Activated B cell treated with CpG ODN at 0.5 μM for 24 hours (primary cell): ENCODE data around the gene PRM1. TPM values are rescaled to one million over a fixed set of nuclear protein-coding genes. Genes with fewer than 3 reads are reported as not detected.
A peak's percentile ranks its signal among the peaks of the same experiment; 100 is the strongest.

Experiments used
- ATAC-seq: fragments of 200-7000 bp; cut with Tn5 transposase; one replicate; pipeline ENCODE4 v1.10.0; 2021; ENCODE audit warnings: low read depth, mild to moderate bottlenecking, moderate library complexity
- CTCF ChIA-PET: fragments of 350-600 bp; sonication (Branson Sonifier 250); formaldehyde crosslinking; loops from one replicate; lab custom pipeline; 2021; ENCODE audit warnings: antibody characterized with exemption; lab: Charles Lee
- POLR2A ChIA-PET: fragments of 350-600 bp; sonication (Branson Sonifier 250); formaldehyde crosslinking; loops from one replicate; lab custom pipeline; 2021; ENCODE audit warnings: antibody characterized with exemption; lab: Charles Lee
- DNase-seq: peaks from one replicate; pipeline ENCODE4 v3.0.0; 2022
- H3K27ac Mint-ChIP-seq: one replicate; pipeline ENCODE4 v1.8.0; 2020; ENCODE audit warnings: mixed read lengths
- H3K27me3 Mint-ChIP-seq: one replicate; pipeline ENCODE4 v1.8.0; 2021; ENCODE audit warnings: mixed read lengths
- H3K36me3 Mint-ChIP-seq: one replicate; pipeline ENCODE4 v1.8.0; 2021; ENCODE audit warnings: low read depth, mixed read lengths
- H3K4me1 Mint-ChIP-seq: one replicate; pipeline ENCODE4 v1.8.0; 2021; ENCODE audit warnings: mixed read lengths
- H3K4me3 Mint-ChIP-seq: one replicate; pipeline ENCODE4 v1.8.0; 2020; ENCODE audit warnings: mild to moderate bottlenecking, mixed read lengths
- H3K9me3 Mint-ChIP-seq: one replicate; pipeline ENCODE4 v1.8.0; 2020; ENCODE audit warnings: mixed read lengths
- CTCF ChIP-seq: fragments of 200-600 bp; IDR thresholded peaks from one replicate; pipeline ENCODE4 v1.8.0; 2022; ENCODE audit warnings: antibody characterized with exemption, mild to moderate bottlenecking
- intact Hi-C: fragments of 100-400 bp; cut with micrococcal nuclease; formaldehyde crosslinking; loops from one replicate; pipeline ENCODE4 v1.15.1; 2024
- total RNA-seq: library from RNA; stranded (reverse); gene quantifications from 2 replicates; pipeline ENCODE4 v1.2.3, GENCODE V29; 2022

Gene PRM1
- total RNA-seq, 1 donor from 2014 or later, result not detected

DNA sequence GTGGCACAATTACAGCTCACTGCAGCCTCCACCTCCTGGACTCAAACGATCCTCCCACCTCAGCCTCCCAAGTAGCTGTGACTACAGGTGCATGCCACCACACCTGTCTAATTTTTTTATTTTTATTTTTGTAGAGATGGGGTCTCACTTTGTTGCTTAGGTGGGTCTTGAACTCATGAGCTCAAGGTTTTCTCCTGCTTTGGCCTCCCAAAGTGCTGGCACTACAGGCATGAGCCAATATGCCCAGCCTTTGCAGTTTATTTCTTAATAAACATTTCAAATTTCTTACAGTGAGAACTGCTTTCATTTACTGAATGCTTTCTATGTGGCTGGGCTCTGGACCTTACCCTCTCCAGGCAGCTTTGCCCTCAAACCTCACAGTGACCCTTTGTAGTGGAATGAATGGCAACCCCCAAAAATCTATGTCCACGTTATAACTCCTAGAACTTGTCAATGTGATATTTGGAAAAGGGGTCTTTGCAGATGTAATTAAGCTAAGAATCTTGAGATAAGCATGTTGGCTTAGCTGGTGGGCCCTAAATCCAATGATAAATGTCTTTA lies 10.4 kb downstream of the PRM1 start:
- no peaks in the 10 kb centered on the region for H3K4me1 Mint-ChIP-seq
- intact Hi-C loops, result no loop called here
- no peak overlapping the region for H3K27ac Mint-ChIP-seq
- no peak for TF ChIP-seq CTCF
- CTCF ChIA-PET, result no interaction called here
- no peak overlapping the region for H3K4me3 Mint-ChIP-seq
- H3K36me3 Mint-ChIP-seq, result no peaks in the 10 kb centered on the region
- no peaks in the 10 kb centered on the region for H3K9me3 Mint-ChIP-seq
- DNase-seq (no peak), ATAC-seq (no peak)
- POLR2A ChIA-PET, result interaction anchor here (1.1 to 1.3 kb wide), 2 partner anchors 15 to 19 kb away, joined by 3 to 5 read pairs; partner anchors contain the start of gene SOCS1
- no peaks in the 10 kb centered on the region for H3K27me3 Mint-ChIP-seq

DNA sequence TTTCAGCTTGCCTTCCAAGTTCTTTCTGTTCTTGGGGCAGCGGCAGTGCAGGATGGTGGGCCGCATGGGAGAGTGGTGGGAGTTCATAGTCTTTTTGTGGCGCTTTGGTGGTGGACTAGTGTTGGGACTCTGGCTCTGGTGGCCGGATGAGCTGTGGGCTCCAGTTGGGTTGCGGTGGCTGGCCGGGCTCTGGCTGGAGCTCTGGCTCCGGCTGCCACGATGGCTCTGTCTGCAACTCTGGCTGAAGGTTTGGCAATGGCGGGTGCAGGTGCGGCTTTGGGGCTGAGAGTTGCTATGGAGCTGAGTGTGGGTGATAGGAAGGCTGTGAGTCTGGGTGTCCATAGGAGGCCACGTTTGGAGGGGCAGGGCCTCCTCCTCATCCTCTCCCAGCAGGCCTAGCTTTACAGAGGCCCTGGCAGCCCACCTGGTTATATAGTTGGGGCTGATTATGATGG lies 12.2 kb downstream of the PRM1 start, which contains the start of gene TNP2:
TNP2 (minus strand) TSS at position 405 of the 455 bp plus-strand sequence; CDS start at position 342, 63 bp downstream.
- no peaks in the 10 kb centered on the region for H3K9me3 Mint-ChIP-seq
- POLR2A ChIA-PET, result no interaction called here

DNA sequence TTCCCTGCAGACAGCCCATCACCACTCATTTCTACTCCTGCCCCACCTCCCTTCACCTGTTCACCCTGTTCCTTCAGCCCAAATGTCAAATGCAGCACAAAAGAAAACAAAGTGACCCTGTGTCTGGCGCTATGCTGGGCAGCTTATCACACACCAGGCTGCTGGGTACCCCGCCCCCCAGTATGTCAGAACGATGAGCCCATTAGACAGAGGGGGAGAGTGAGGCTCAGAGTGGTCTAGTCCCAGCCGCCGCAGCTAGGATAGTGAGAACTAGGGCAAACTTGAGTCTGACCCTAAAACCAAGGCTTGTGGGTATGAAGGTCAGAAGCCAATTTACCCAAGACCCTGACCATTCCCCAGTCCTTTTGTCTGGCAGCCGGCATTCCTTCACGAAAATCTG lies 16.0 kb downstream of the PRM1 start:
- POLR2A ChIA-PET, result interaction anchor here (1.1 to 3.7 kb wide), 3 partner anchors 9 to 107 kb away, joined by 3 to 13 read pairs (median 3); partner anchors contain the start of gene SOCS1
- H3K4me1 Mint-ChIP-seq, result peaks cover 15% of the 10 kb centered on the region
- no peak overlapping the region for H3K4me3 Mint-ChIP-seq
- no peaks in the 10 kb centered on the region for H3K27me3 Mint-ChIP-seq
- ATAC-seq, result no peak
- H3K27ac Mint-ChIP-seq, result no peak overlapping the region
- no peak for TF ChIP-seq CTCF
- H3K9me3 Mint-ChIP-seq, result no peaks in the 10 kb centered on the region
- DNase-seq, result no peak
- intact Hi-C loops, result no loop called here
- CTCF ChIA-PET, result no interaction called here
- H3K36me3 Mint-ChIP-seq, result no peaks in the 10 kb centered on the region

More for the DNA sequence above, 12.2 kb downstream of the PRM1 start, which contains the start of gene TNP2:
- CTCF ChIA-PET, result interaction anchor here (1.7 kb wide), 1 partner anchor 11 kb away, joined by 8 read pairs; no protein-coding TSS in a partner anchor
- no peak within 1 kb of the TSS for H3K27ac Mint-ChIP-seq
- intact Hi-C loops, result no loop called here
- no peaks in the 10 kb centered on the region for H3K36me3 Mint-ChIP-seq
- H3K4me3 Mint-ChIP-seq, result no peak within 1 kb of the TSS
- no peaks in the 10 kb centered on the region for H3K27me3 Mint-ChIP-seq
- DNase-seq, result no peak
- no peak for ATAC-seq
- peaks cover 8% of the 10 kb centered on the region for H3K4me1 Mint-ChIP-seq
- TF ChIP-seq CTCF, result no peak

- POLR2A ChIA-PET, result interaction anchor here (0.9 to 3.7 kb wide), 5 partner anchors 8 to 108 kb away, joined by 3 to 13 read pairs (median 3); partner anchors contain the start of gene SOCS1
- Mint-ChIP-seq H3K27me3 (no peaks in the 10 kb centered on the region), H3K9me3 (no peaks in the 10 kb centered on the region), H3K36me3 (no peaks in the 10 kb centered on the region), H3K4me1 (peaks cover 16% of the 10 kb centered on the region), H3K27ac (peak overlapping the region; percentile 6), H3K4me3 (no peak overlapping the region)
- ATAC-seq (peak; percentile 50), DNase-seq (no peak)
- no peak for TF ChIP-seq CTCF
- intact Hi-C loops, result no loop called here
- CTCF ChIA-PET, result no interaction called here
These were observed 16.8 kb downstream of the PRM1 start for GRCh38 chr16:11264155-11264832.

DNA sequence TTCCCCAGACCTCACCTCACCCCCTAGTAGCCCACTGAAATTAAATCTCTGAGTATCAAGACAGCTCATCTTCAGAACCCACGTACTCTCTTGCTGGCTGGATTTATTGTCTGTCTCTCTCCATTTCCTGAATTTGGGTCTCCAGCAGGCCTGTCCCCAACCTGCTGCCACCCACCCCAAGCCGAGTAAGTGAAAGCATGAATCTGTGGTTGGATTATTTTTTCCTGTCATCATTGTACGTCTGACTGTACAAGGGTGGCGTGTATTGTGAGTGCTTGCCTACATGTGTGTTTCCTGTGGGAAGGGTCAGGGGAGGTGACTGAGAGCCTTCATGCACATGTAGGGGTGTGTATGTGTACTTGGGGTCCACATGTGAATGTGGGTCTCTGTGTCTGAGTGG lies 17.4 kb downstream of the PRM1 start:
- no peak overlapping the region for H3K4me3 Mint-ChIP-seq
- DNase-seq, result no peak
- peak; percentile 59 for ATAC-seq

More for the DNA sequence above, 17.4 kb downstream of the PRM1 start:
- intact Hi-C loops, result no loop called here
- H3K4me1 Mint-ChIP-seq, result peaks cover 22% of the 10 kb centered on the region
- POLR2A ChIA-PET, result interaction anchor here (0.9 to 3.7 kb wide), 4 partner anchors 10 to 109 kb away, joined by 3 to 13 read pairs (median 3); no protein-coding TSS in a partner anchor
- no peak for TF ChIP-seq CTCF
- H3K27me3 Mint-ChIP-seq, result no peaks in the 10 kb centered on the region
- no peaks in the 10 kb centered on the region for H3K36me3 Mint-ChIP-seq
- CTCF ChIA-PET, result interaction anchor here (0.6 kb wide), 1 partner anchor 356 kb away, joined by 3 read pairs; no protein-coding TSS in a partner anchor
- H3K9me3 Mint-ChIP-seq, result no peaks in the 10 kb centered on the region
- H3K27ac Mint-ChIP-seq, result peak overlapping the region; percentile 4
